Fibroblast of lung (primary cell): ENCODE data around the gene SULT1C4. TPM values are rescaled to one million over a fixed set of nuclear protein-coding genes. Genes with fewer than 3 reads are reported as not detected.

ENCODE experiments used
- DNase-seq, 2 donors: peaks; one replicate each; pipeline versions ENCODE4 v3.0.0 to v3.0.0-alpha.2; 2010; ENCODE audit warnings: low read depth in 2 of 2
- H2AFZ ChIP-seq: 2 replicates; pipeline ENCODE4 v1.5.1; 2012; ENCODE audit warnings: low read length, control low read depth, inconsistent platforms
- H3K27ac ChIP-seq: 2 replicates; pipeline ENCODE4 v1.5.1; 2011; ENCODE audit warnings: low read length, control low read depth; ENCODE audit not compliant: insufficient read depth
- H3K27me3 ChIP-seq: 2 replicates; pipeline ENCODE4 v1.5.1; 2011; ENCODE audit warnings: mild to moderate bottlenecking, low read length; ENCODE audit not compliant: control insufficient read depth, insufficient read depth
- H3K36me3 ChIP-seq: 2 replicates; pipeline ENCODE4 v1.5.1; 2011; ENCODE audit warnings: low read length; ENCODE audit not compliant: control insufficient read depth, insufficient read depth
- H3K4me1 ChIP-seq: 2 replicates; pipeline ENCODE4 v1.5.1; 2011; ENCODE audit warnings: low read length; ENCODE audit not compliant: control insufficient read depth, insufficient read depth; ENCODE audit errors: extremely low read depth
- H3K4me2 ChIP-seq: 2 replicates; pipeline ENCODE4 v1.5.1; 2011; ENCODE audit warnings: low read length, control low read depth; ENCODE audit not compliant: insufficient read depth; ENCODE audit errors: extremely low read depth
- H3K4me3 ChIP-seq, 4 experiments: fragments of 200-600 bp in 1 of 4; sonication (generic) in 1 of 4; replicated peaks in 1 of 4; 2 replicates each; pipeline ENCODE4 v1.5.1; 2011 to 2016; ENCODE audit warnings: low read length in 4 of 4, low read depth in 3 of 4, mild to moderate bottlenecking in 3 of 4, control low read depth in 2 of 4, inconsistent platforms in 1 of 4, mixed read lengths in 1 of 4; ENCODE audit not compliant: insufficient read depth in 1 of 4; ENCODE audit errors: control extremely low read depth in 1 of 4
- H3K79me2 ChIP-seq: 2 replicates; pipeline ENCODE4 v1.5.1; 2012; ENCODE audit warnings: mild to moderate bottlenecking, low read length, inconsistent platforms; ENCODE audit not compliant: control insufficient read depth, insufficient read depth
- H3K9ac ChIP-seq: 2 replicates; pipeline ENCODE4 v1.5.1; 2011; ENCODE audit warnings: mild to moderate bottlenecking, low read length, control low read depth; ENCODE audit not compliant: insufficient read depth
- H3K9me3 ChIP-seq: 2 replicates; pipeline ENCODE4 v1.5.1; 2012; ENCODE audit warnings: low read depth, low read length; ENCODE audit not compliant: control insufficient read depth, insufficient read depth
- H4K20me1 ChIP-seq: 2 replicates; pipeline ENCODE4 v1.5.1; 2011; ENCODE audit warnings: low read length; ENCODE audit not compliant: control insufficient read depth, insufficient read depth; ENCODE audit errors: extremely low read depth
- EZH2 ChIP-seq: IDR thresholded peaks from 2 replicates; pipeline ENCODE4 v1.5.1; 2012; ENCODE audit warnings: low read length, control low read depth, mild to moderate bottlenecking; ENCODE audit errors: missing control alignments
- polyA plus RNA-seq, 2 donors: library from polyadenylated mRNA; depleted of rRNA in 1 of 2; stranded (reverse) in 1 of 2; unstranded in 1 of 2; fragments of >200 nt; gene quantifications; 2 replicates each; pipeline ENCODE4 v1.2.1, GENCODE V29; 2011 to 2012; ENCODE audit warnings: missing spikeins in 1 of 2
- total RNA-seq: library from RNA; depleted of rRNA; stranded (reverse); fragments of >200 nt; gene quantifications from 2 replicates; pipeline ENCODE4 v1.2.1, GENCODE V29; 2014
- TF ChIP-seq, protein P1 (sequence below), 2 donors: IDR thresholded peaks in 1 of 2; conservative IDR thresholded peaks in 1 of 2; 1 replicate in 1 of 2; 2 replicates in 1 of 2; pipeline ENCODE4 v1.5.1; 2011 to 2012; ENCODE audit warnings: low read length in 2 of 2, control low read depth in 1 of 2, inconsistent platforms in 1 of 2, low read depth in 1 of 2, mild to moderate bottlenecking in 1 of 2

The SULT1C4 gene
- total and polyA plus RNA-seq, 2 donors (not counting 1 experiment from before 2014, with no cell fraction given): 0.14 to 0.50 TPM

DNA sequence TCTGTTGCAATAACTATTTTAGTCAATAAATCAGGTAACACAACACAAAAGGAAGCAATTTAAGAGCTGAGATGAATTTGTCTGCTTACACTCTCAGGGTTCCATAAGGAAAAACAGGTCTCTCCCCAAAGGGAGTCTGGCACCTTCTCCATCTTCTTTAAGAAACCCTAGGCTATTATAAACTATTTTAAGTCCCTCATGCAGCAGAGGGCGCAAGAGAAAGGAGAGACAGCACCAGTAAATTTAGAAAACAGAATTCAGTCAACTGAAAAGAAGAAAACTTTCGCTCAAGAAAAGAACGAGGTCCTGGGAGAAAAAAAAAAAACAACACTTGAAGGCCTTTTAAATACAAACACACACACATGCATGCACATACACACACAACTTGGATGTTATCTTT, 19.1 kb downstream of the SULT1C4 start:
- no peak overlapping the region for H3K27ac ChIP-seq
- H3K9ac ChIP-seq: no peak overlapping the region
- no peak overlapping the region for H2AFZ ChIP-seq
- no peaks in the 10 kb centered on the region for H3K79me2 ChIP-seq
- no peak overlapping the region for H3K4me3 ChIP-seq
- H3K36me3 ChIP-seq: no peaks in the 10 kb centered on the region
- no peaks in the 10 kb centered on the region for H3K4me1 ChIP-seq
- peaks cover 2% of the 10 kb centered on the region for H3K9me3 ChIP-seq
- no peak overlapping the region for H3K4me2 ChIP-seq
- H4K20me1 ChIP-seq: no peaks in the 10 kb centered on the region
- H3K27me3 ChIP-seq: no peaks in the 10 kb centered on the region
- TF ChIP-seq, protein P1, sequence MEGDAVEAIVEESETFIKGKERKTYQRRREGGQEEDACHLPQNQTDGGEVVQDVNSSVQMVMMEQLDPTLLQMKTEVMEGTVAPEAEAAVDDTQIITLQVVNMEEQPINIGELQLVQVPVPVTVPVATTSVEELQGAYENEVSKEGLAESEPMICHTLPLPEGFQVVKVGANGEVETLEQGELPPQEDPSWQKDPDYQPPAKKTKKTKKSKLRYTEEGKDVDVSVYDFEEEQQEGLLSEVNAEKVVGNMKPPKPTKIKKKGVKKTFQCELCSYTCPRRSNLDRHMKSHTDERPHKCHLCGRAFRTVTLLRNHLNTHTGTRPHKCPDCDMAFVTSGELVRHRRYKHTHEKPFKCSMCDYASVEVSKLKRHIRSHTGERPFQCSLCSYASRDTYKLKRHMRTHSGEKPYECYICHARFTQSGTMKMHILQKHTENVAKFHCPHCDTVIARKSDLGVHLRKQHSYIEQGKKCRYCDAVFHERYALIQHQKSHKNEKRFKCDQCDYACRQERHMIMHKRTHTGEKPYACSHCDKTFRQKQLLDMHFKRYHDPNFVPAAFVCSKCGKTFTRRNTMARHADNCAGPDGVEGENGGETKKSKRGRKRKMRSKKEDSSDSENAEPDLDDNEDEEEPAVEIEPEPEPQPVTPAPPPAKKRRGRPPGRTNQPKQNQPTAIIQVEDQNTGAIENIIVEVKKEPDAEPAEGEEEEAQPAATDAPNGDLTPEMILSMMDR (conservative IDR thresholded peaks at IDR 0.05 in 1 of 2, IDR thresholded peaks at IDR 0.05 in 1 of 2; ENCODE audit: low read depth in 1 of 2, low read length in 2 of 2): peak; percentile 32 to 38
- TF ChIP-seq EZH2: no peak
- peak in 1 of 2 donors; percentile 54 for DNase-seq

GRCh38 chr2:108399479-108399878, 21.7 kb downstream of the SULT1C4 start:
- TF ChIP-seq EZH2: no peak
- TF ChIP-seq, protein P1 (conservative IDR thresholded peaks at IDR 0.05 in 1 of 2, IDR thresholded peaks at IDR 0.05 in 1 of 2; ENCODE audit: low read depth in 1 of 2, low read length in 2 of 2): no peak
- Histone ChIP-seq H3K9ac (no peak overlapping the region), H3K4me1 (peaks cover 3% of the 10 kb centered on the region), H3K4me3 (no peak overlapping the region), H3K36me3 (no peaks in the 10 kb centered on the region), H3K27me3 (no peaks in the 10 kb centered on the region), H3K9me3 (peaks cover 2% of the 10 kb centered on the region), H4K20me1 (no peaks in the 10 kb centered on the region), H3K79me2 (no peaks in the 10 kb centered on the region), H2AFZ (no peak overlapping the region), H3K4me2 (no peak overlapping the region), H3K27ac (no peak overlapping the region)
- DNase-seq: peak in 1 of 2 donors; percentile 23

GRCh38 chr2:108401800-108402199, 24.0 kb downstream of the SULT1C4 start:
- Histone ChIP-seq H3K79me2 (no peaks in the 10 kb centered on the region), H3K9me3 (peaks cover 2% of the 10 kb centered on the region), H3K27me3 (no peaks in the 10 kb centered on the region), H3K9ac (no peak overlapping the region), H4K20me1 (no peaks in the 10 kb centered on the region), H3K4me3 (no peak overlapping the region), H2AFZ (no peak overlapping the region), H3K27ac (no peak overlapping the region), H3K4me2 (no peak overlapping the region), H3K4me1 (peaks cover 3% of the 10 kb centered on the region), H3K36me3 (no peaks in the 10 kb centered on the region)
- TF ChIP-seq EZH2: no peak
- TF ChIP-seq, protein P1 (conservative IDR thresholded peaks at IDR 0.05 in 1 of 2, IDR thresholded peaks at IDR 0.05 in 1 of 2; ENCODE audit: low read depth in 1 of 2, low read length in 2 of 2): no peak
- DNase-seq: no peak
